CD1c-positive myeloid dendritic cell (primary cell): ENCODE results near the gene PAFAH2.
A peak's percentile ranks its signal among the peaks of the same experiment; 100 is the strongest.
"Not testable (repeated sequence)": the region's sequence is repeated elsewhere in the genome, so short reads cannot be mapped to it uniquely, and the experiment has no call there.

Experiments used
- DNase-seq: peaks from one replicate; pipeline ENCODE4 v3.0.0-alpha.2; 2016; ENCODE audit errors: extremely low spot score

PAFAH2 gene

DNA sequence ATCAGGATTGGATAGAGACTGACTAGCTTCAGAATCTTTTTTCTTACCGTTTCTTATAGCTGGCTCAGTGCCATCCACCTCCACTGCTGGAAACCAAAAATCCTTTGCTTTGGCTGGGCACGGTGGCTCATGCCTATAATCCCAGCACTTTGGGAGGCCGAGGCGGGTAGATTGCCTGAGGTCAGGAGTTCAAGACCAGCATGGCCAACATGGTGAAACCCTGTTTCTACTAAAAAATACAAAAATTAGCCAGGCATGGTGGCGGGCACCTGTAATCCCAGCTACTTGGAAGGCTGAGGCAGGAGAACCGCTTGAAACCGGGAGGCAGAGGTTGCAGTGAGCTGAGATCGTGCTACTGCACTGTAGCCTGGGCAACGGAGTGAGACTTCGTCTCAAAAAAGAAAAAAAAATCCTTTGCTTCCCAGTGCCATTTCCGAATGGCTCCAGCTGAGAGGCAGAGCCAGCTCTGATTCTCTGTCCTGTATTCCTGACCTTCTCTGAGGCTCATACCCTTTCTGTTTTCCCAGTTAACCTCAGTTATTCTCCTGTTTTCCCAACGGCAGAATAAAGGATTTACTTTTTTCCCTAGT, 65.0 kb downstream of the PAFAH2 start:
- DNase-seq, result not testable (repeated sequence)

DNA sequence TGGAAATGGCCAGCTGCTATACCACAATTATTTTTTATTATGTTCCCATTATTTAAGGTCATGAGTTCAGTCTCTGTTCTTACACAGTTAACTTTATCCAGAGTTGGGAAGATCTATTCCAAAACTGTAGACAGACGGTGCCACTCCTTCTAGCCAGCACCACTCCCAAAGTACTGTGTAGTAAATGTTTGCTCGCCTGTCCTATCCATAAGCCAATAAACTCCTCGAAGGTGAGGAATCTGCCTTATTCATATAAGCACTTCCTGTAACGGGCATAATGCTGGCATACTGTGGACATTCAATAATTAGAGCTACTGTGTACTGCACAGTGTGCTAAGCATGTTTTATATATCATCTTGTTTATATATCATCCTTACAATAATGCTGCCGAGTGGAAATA, 65.5 kb downstream of the PAFAH2 start:
- no peak for DNase-seq

- no peak for DNase-seq
Measured at GRCh38 chr1:25929016-25929415, 68.8 kb downstream of the PAFAH2 start.

- peak; percentile 45 for DNase-seq
Measured at GRCh38 chr1:25927521-25928265, 70.2 kb downstream of the PAFAH2 start.

DNA sequence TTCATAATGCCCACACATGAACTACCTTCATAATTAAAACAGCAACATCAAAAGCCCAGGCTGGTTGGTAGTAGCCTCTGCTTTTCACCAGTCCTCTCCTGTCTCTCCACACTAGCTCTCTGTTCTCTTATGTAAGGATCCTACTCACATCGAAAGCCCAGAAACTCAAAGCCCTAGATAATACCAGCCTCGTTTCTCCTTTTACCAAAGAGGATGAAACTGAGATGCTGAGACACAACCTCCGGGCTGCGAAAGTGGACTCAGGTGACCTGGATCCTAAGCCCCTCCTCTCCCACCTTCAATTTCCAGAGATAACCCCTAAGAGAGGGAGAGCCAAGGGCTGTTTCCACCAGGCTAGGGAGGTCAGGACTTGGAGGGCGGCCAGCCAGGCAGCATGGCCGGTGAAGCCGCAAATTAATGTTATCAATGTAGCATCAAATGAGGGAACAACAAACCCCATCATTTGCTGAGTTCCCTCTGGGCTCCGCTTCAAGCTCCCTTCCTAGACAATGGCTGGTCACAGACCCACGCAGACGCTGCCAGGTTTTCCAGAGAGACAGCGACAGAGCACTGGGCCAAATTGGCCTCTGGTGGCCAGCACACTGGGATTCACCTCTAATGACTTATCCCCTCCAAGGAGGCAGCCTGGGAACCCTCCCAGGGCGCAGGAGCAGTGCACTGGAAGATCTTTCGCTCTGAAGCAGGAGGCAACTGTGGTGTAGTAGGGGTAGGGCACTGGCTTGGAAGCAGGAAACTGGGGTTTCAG, 70.9 kb downstream of the PAFAH2 start:
- no peak for DNase-seq

DNA sequence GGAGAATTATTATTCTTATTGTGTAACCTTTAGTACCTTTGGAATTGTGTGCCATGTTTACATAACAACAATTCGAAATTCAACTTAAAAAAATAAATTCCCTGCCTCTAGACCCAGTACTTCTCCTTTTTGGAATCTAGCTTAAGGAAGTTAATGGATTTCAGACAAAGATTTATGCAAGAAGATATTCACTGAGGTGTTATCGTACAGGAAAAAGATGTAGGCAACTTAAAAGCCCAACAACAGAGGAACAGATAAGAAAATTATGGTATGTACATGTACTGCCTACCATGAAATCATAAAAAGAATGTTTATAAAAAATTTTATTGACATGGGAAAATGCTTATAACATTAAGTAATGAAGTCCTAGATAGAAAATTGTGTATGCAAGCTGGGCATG, 73.4 kb downstream of the PAFAH2 start:
- peak; percentile 66 for DNase-seq

- peak; percentile 71 for DNase-seq
Measured at GRCh38 chr1:25922971-25923552, 74.8 kb downstream of the PAFAH2 start.

GRCh38 chr1:25922056-25922970, 75.5 kb downstream of the PAFAH2 start:
- DNase-seq, result peak; percentile 21

- DNase-seq, result no peak
Measured at GRCh38 chr1:25918615-25919014, 79.2 kb downstream of the PAFAH2 start.

- no peak for DNase-seq
Measured at GRCh38 chr1:25917996-25918395, 79.9 kb downstream of the PAFAH2 start.

DNA sequence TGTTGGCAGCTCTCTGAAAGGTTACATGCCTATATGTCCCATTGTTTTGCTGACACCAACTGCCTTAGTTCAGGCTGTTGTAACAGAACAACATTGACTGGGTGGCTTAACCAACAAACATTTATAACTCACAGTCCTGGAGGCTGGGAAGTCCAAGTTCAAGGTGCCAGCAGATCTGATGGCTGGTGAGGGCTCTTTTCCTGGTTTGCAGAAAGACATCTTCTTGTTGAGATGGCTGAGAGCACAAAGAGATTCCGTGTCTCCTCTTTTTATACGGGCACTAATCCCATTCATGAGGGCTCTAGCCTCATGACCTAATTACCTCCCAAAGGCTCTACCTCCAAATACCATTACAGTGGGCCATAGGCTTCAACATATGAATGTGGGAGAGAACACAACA, 81.4 kb downstream of the PAFAH2 start:
- DNase-seq, result no peak

DNA sequence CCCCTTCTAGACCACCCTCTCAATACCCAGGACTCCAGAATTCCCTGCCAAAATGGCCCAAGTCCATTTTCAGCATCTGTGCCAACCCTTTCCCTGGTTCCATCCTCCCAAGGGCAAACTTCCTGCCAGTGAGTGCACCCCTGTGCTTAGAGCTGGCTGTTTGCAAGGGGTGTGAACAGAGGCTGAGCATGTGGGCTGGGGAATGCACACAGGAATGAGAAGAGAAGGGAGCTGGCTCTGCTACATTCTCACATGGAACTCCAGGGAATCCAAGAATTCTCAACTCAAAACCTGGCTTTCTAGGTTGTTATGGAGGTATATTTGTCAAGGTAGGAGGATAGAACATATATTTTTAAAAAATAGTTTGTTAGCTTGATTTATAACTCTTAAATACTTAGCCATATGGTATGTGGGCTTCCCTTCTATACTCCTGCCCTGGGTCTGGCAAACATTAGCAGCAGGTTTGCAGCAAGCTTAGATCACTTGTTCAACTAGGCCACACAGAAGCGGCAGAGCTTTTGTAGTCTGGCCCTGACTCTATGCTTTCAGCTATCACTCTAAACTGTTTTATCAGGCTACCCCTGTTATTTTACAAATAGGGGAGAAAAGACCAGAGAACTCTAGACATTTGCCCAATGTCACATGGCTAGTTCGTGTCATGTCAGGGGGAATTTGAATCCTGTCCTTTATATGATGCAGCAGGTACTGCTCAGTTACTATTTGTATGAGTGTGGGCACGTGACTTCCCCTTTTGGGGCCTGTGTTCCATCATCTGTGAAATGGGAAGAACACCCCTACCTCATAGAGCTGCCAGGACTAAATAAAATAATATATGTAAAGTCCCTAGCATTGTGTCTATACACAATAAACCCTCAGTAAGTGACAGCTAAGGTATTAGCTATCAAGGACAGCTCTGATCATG, 83.5 kb downstream of the PAFAH2 start:
- DNase-seq, result no peak

DNA sequence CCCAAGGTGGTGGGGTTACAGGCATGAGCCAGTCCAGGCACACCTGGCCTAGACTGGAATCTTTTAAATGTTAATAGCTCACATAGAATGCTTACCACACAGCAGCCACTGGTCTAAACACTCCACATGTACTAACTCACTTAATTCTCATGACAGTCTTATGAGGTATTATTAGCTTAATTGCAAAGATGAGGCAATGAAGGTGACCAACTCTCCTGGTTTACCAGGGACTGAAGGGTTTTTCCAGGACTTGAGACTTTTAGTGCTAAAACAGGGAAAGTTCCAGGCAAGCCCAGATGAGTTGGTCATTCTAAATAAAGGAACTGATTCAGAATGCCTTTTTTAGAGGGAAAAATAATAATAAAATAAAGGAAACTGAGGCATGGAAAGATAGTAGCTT, 84.7 kb downstream of the PAFAH2 start:
- DNase-seq, result no peak

- no peak for DNase-seq
Measured at GRCh38 chr1:25912076-25912831, 85.6 kb downstream of the PAFAH2 start.

GRCh38 chr1:25911162-25911561, 86.7 kb downstream of the PAFAH2 start:
- DNase-seq, result no peak
